ENCODE measurements around the gene VMP1. TPM values are rescaled to one million over a fixed set of nuclear protein-coding genes. Genes with fewer than 3 reads are reported as not detected.
"Not testable (repeated sequence)": the region's sequence is repeated elsewhere in the genome, so short reads cannot be mapped to it uniquely, and the experiment has no call there.

The VMP1 gene
- total RNA-seq, 1 donor from 2014 or later, result 232 TPM

GRCh38 chr17:59785091-59785799 is 77.8 kb downstream of the VMP1 start:
- no peak overlapping the region for H3K4me3 ChIP-seq (ENCODE audit: low read depth, low read length)
- DNase-seq (ENCODE audit: low read depth), result no peak

GRCh38 chr17:59786213-59786535 is 78.7 kb downstream of the VMP1 start:
- DNase-seq (ENCODE audit: low read depth), result no peak
- H3K4me3 ChIP-seq (ENCODE audit: low read depth, low read length), result peak overlapping the region; percentile 20
- no peak for TF ChIP-seq CTCF (conservative IDR thresholded peaks at IDR 0.05; ENCODE audit: low read depth, low read length)

More at GRCh38 chr17:59785091-59785799, 77.8 kb downstream of the VMP1 start:
- TF ChIP-seq CTCF (conservative IDR thresholded peaks at IDR 0.05; ENCODE audit: low read depth, low read length), result no peak

GRCh38 chr17:59786536-59787319 is 79.3 kb downstream of the VMP1 start:
- DNase-seq (ENCODE audit: low read depth), result peak; percentile 99
- peak; percentile 12 for TF ChIP-seq CTCF (conservative IDR thresholded peaks at IDR 0.05; ENCODE audit: low read depth, low read length)
- H3K4me3 ChIP-seq (ENCODE audit: low read depth, low read length), result no peak overlapping the region

- DNase-seq (ENCODE audit: low read depth); H3K4me3 ChIP-seq (ENCODE audit: low read depth, low read length): not testable (repeated sequence)
Observed at GRCh38 chr17:59789849-59790248, 82.4 kb downstream of the VMP1 start.

GRCh38 chr17:59790418-59790817 is 83.0 kb downstream of the VMP1 start:
- not testable (repeated sequence) for H3K4me3 ChIP-seq (ENCODE audit: low read depth, low read length); DNase-seq (ENCODE audit: low read depth)

- TF ChIP-seq CTCF (conservative IDR thresholded peaks at IDR 0.05; ENCODE audit: low read depth, low read length), result no peak
- H3K4me3 ChIP-seq (ENCODE audit: low read depth, low read length), result no peak overlapping the region
- no peak for DNase-seq (ENCODE audit: low read depth)
Observed at GRCh38 chr17:59790910-59791309, 83.5 kb downstream of the VMP1 start.

- DNase-seq (ENCODE audit: low read depth), result no peak
- no peak overlapping the region for H3K4me3 ChIP-seq (ENCODE audit: low read depth, low read length)
- no peak for TF ChIP-seq CTCF (conservative IDR thresholded peaks at IDR 0.05; ENCODE audit: low read depth, low read length)
Observed at GRCh38 chr17:59791603-59792457, 84.4 kb downstream of the VMP1 start.

- H3K4me3 ChIP-seq (ENCODE audit: low read depth, low read length); DNase-seq (ENCODE audit: low read depth): not testable (repeated sequence)
Observed at GRCh38 chr17:59792458-59792823, 85.0 kb downstream of the VMP1 start.
